HEK293 (cell line): ENCODE measurements around the gene REEP2.

Source experiments
- KLF1 ChIP-seq: fragments of 450-650 bp; formaldehyde crosslinking; IDR thresholded peaks from 2 replicates; pipeline ENCODE4 v1.5.1; 2016; ENCODE audit warnings: missing biosample characterization, missing genetic modification characterization
- OVOL3 ChIP-seq: fragments of 450-650 bp; formaldehyde crosslinking; IDR thresholded peaks from 2 replicates; pipeline ENCODE4 v1.5.1; 2016; ENCODE audit warnings: missing biosample characterization, missing genetic modification characterization
- SP3 ChIP-seq: fragments of 450-650 bp; formaldehyde crosslinking; IDR thresholded peaks from 2 replicates; pipeline ENCODE4 v1.5.1; 2016; ENCODE audit warnings: missing biosample characterization, missing genetic modification characterization
- YY2 ChIP-seq: fragments of 450-650 bp; formaldehyde crosslinking; IDR thresholded peaks from 2 replicates; pipeline ENCODE4 v1.5.1; 2016; ENCODE audit warnings: missing biosample characterization, missing genetic modification characterization
- ZFHX2 ChIP-seq: fragments of 450-650 bp; formaldehyde crosslinking; conservative IDR thresholded peaks from 2 replicates; pipeline ENCODE4 v1.5.1; 2016; ENCODE audit warnings: missing biosample characterization, missing genetic modification characterization
- ZNF114 ChIP-seq: fragments of 450-650 bp; formaldehyde crosslinking; IDR thresholded peaks from 2 replicates; pipeline ENCODE4 v1.5.0; 2017; ENCODE audit warnings: missing biosample characterization, missing genetic modification characterization
- ZNF214 ChIP-seq: fragments of 450-650 bp; formaldehyde crosslinking; IDR thresholded peaks from 2 replicates; pipeline ENCODE4 v1.5.1; 2017; ENCODE audit warnings: missing biosample characterization, mild to moderate bottlenecking, missing genetic modification characterization, borderline replicate concordance
- ZNF274 ChIP-seq, 2 experiments: fragments of 200-500 bp in 1 of 2; fragments of 450-650 bp in 1 of 2; sonication (Bioruptor generic) in 1 of 2; formaldehyde crosslinking in 1 of 2; IDR thresholded peaks; 2 replicates each; pipeline versions ENCODE4 v1.5.1 to v1.6.1; 2014 to 2016; ENCODE audit warnings: borderline replicate concordance in 1 of 2, inconsistent platforms in 1 of 2, low read length in 1 of 2, missing biosample characterization in 1 of 2, missing genetic modification characterization in 1 of 2
- ZNF292 ChIP-seq: fragments of 450-650 bp; formaldehyde crosslinking; IDR thresholded peaks from 2 replicates; pipeline ENCODE4 v1.5.1; 2016; ENCODE audit warnings: low read depth, missing biosample characterization, missing genetic modification characterization, borderline replicate concordance
- ZNF335 ChIP-seq: fragments of 450-650 bp; formaldehyde crosslinking; conservative IDR thresholded peaks from 2 replicates; pipeline ENCODE4 v1.5.1; 2016; ENCODE audit warnings: missing biosample characterization, missing genetic modification characterization
- ZNF561 ChIP-seq: fragments of 450-650 bp; IDR thresholded peaks from 2 replicates; pipeline ENCODE4 v1.5.1; 2018; ENCODE audit warnings: missing biosample characterization, missing genetic modification characterization, borderline replicate concordance
- ZNF76 ChIP-seq: fragments of 450-650 bp; formaldehyde crosslinking; IDR thresholded peaks from 2 replicates; pipeline ENCODE4; 2016; ENCODE audit warnings: low read depth, missing biosample characterization, missing genetic modification characterization, borderline replicate concordance
- ZNF792 ChIP-seq: fragments of 450-650 bp; formaldehyde crosslinking; IDR thresholded peaks from 2 replicates; pipeline ENCODE4 v1.5.1; 2016; ENCODE audit warnings: missing biosample characterization, missing genetic modification characterization
- ZSCAN23 ChIP-seq: fragments of 450-650 bp; formaldehyde crosslinking; IDR thresholded peaks from 2 replicates; pipeline ENCODE4 v1.5.1; 2016; ENCODE audit warnings: missing biosample characterization, missing genetic modification characterization
- TF ChIP-seq, protein P1 (sequence below): sonication (generic); formaldehyde crosslinking; IDR thresholded peaks from 2 replicates; pipeline ENCODE4 v1.8.1; 2022; ENCODE audit warnings: mild to moderate bottlenecking, moderate library complexity, missing genetic modification reagents
- TF ChIP-seq, protein P2 (sequence below): fragments of 450-650 bp; formaldehyde crosslinking; IDR thresholded peaks from 2 replicates; pipeline ENCODE4 v1.5.1; 2016; ENCODE audit warnings: missing biosample characterization, missing genetic modification characterization
- TF ChIP-seq, protein P3 (sequence below): fragments of 450-650 bp; formaldehyde crosslinking; IDR thresholded peaks from 2 replicates; pipeline ENCODE4 v1.5.1; 2016; ENCODE audit warnings: missing biosample characterization, missing genetic modification characterization
- TF ChIP-seq, protein P4 (sequence below): fragments of 450-650 bp; formaldehyde crosslinking; IDR thresholded peaks from 2 replicates; pipeline ENCODE4 v1.5.1; 2016; ENCODE audit warnings: missing biosample characterization, missing genetic modification characterization, borderline replicate concordance
- TF ChIP-seq, protein P5 (sequence below): fragments of 450-650 bp; formaldehyde crosslinking; IDR thresholded peaks from 2 replicates; pipeline ENCODE4 v1.5.1; 2016; ENCODE audit warnings: missing biosample characterization, missing genetic modification characterization
- TF ChIP-seq, protein P6 (sequence below): fragments of 450-650 bp; formaldehyde crosslinking; IDR thresholded peaks from 2 replicates; pipeline ENCODE4 v1.5.1; 2016; ENCODE audit warnings: missing biosample characterization, missing genetic modification characterization
- TF ChIP-seq, protein P7 (sequence below): fragments of 450-650 bp; formaldehyde crosslinking; IDR thresholded peaks from 2 replicates; pipeline ENCODE4 v1.5.1; 2016; ENCODE audit warnings: missing biosample characterization, missing genetic modification characterization

REEP2 gene

DNA sequence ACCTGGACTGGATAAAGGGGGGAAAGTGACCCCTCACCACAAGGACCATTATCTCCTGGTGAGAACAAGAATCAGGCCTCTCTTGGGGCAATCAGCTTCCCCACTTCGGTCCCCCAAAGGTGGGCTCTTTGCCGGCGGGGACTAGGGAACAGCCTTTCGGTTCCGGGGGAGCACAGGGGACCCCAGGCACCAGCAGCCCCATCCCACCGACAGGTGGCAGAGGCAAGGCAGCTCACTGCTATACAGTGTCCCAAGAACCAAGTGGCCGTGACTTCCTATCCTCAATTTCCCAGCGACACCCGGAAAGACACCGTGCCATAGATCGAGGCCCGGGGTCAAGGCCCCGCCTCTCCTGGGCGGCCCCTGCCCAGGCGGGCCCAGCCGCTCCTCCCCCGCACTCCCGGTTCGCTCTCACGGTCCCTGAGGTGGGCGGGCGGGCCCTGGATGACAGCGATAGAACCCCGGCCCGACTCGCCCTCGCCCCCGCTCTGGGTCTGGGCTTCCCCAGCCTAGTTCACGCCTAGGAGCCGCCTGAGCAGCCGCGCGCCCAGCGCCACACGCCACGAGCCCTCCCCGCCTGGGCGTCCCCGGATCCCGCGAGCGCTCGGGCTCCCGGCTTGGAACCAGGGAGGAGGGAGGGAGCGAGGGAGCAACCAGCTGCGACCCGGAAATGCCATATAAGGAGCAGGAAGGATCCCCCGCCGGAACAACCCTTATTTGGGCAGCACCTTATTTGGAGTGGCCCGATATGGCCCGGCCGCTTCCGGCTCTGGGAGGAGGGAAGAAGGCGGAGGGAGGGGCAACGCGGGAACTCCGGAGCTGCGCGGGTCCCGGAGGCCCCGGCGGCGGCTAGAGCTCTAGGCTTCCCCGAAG is 25.8 kb downstream of the REEP2 start (continued):
- TF ChIP-seq OVOL3 (tag by site-specific recombination) (no peak), ZNF792 (tag by site-specific recombination) (no peak), ZNF292 (tag by site-specific recombination) (no peak), ZNF114 (tag by site-specific recombination) (no peak), ZFHX2 (tag by site-specific recombination) (peak; percentile 97), ZNF214 (tag by site-specific recombination) (no peak), KLF1 (tag by site-specific recombination) (peak; percentile 86), ZNF335 (tag by site-specific recombination) (peak; percentile 96), SP3 (peak; percentile 70), ZNF274 (IDR thresholded peaks at IDR 0.05; ENCODE audit: low read length) (no peak), ZNF274 (tag by site-specific recombination; IDR thresholded peaks at IDR 0.05; ENCODE audit: borderline replicate concordance) (no peak), ZSCAN23 (tag by site-specific recombination) (no peak), YY2 (tag by site-specific recombination) (no peak), ZNF561 (tag by site-specific recombination) (peak; percentile 46), ZNF76 (tag by site-specific recombination) (peak; percentile 75; the same call in 1 of the 2 replicates)
- TF ChIP-seq, protein P1, sequence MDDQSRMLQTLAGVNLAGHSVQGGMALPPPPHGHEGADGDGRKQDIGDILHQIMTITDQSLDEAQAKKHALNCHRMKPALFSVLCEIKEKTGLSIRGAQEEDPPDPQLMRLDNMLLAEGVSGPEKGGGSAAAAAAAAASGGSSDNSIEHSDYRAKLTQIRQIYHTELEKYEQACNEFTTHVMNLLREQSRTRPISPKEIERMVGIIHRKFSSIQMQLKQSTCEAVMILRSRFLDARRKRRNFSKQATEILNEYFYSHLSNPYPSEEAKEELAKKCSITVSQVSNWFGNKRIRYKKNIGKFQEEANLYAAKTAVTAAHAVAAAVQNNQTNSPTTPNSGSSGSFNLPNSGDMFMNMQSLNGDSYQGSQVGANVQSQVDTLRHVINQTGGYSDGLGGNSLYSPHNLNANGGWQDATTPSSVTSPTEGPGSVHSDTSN, result peak; percentile 50; the same call in 1 of the 2 replicates
- TF ChIP-seq, protein P2, sequence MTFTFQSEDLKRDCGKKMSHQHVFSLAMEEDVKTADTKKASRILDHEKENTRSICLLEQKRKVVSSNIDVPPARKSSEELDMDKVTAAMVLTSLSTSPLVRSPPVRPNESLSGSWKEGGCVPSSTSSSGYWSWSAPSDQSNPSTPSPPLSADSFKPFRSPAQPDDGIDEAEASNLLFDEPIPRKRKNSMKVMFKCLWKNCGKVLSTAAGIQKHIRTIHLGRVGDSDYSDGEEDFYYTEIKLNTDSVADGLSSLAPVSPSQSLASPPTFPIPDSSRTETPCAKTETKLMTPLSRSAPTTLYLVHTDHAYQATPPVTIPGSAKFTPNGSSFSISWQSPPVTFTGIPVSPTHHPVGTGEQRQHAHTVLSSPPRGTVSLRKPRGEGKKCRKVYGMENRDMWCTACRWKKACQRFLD, result no peak
- TF ChIP-seq, protein P3, sequence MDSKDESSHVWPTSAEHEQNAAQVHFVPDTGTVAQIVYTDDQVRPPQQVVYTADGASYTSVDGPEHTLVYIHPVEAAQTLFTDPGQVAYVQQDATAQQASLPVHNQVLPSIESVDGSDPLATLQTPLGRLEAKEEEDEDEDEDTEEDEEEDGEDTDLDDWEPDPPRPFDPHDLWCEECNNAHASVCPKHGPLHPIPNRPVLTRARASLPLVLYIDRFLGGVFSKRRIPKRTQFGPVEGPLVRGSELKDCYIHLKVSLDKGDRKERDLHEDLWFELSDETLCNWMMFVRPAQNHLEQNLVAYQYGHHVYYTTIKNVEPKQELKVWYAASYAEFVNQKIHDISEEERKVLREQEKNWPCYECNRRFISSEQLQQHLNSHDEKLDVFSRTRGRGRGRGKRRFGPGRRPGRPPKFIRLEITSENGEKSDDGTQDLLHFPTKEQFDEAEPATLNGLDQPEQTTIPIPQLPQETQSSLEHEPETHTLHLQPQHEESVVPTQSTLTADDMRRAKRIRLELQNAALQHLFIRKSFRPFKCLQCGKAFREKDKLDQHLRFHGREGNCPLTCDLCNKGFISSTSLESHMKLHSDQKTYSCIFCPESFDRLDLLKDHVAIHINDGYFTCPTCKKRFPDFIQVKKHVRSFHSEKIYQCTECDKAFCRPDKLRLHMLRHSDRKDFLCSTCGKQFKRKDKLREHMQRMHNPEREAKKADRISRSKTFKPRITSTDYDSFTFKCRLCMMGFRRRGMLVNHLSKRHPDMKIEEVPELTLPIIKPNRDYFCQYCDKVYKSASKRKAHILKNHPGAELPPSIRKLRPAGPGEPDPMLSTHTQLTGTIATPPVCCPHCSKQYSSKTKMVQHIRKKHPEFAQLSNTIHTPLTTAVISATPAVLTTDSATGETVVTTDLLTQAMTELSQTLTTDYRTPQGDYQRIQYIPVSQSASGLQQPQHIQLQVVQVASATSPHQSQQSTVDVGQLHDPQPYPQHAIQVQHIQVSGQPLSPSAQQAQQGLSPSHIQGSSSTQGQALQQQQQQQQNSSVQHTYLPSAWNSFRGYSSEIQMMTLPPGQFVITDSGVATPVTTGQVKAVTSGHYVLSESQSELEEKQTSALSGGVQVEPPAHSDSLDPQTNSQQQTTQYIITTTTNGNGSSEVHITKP, result peak; percentile 69
- TF ChIP-seq, protein P4, sequence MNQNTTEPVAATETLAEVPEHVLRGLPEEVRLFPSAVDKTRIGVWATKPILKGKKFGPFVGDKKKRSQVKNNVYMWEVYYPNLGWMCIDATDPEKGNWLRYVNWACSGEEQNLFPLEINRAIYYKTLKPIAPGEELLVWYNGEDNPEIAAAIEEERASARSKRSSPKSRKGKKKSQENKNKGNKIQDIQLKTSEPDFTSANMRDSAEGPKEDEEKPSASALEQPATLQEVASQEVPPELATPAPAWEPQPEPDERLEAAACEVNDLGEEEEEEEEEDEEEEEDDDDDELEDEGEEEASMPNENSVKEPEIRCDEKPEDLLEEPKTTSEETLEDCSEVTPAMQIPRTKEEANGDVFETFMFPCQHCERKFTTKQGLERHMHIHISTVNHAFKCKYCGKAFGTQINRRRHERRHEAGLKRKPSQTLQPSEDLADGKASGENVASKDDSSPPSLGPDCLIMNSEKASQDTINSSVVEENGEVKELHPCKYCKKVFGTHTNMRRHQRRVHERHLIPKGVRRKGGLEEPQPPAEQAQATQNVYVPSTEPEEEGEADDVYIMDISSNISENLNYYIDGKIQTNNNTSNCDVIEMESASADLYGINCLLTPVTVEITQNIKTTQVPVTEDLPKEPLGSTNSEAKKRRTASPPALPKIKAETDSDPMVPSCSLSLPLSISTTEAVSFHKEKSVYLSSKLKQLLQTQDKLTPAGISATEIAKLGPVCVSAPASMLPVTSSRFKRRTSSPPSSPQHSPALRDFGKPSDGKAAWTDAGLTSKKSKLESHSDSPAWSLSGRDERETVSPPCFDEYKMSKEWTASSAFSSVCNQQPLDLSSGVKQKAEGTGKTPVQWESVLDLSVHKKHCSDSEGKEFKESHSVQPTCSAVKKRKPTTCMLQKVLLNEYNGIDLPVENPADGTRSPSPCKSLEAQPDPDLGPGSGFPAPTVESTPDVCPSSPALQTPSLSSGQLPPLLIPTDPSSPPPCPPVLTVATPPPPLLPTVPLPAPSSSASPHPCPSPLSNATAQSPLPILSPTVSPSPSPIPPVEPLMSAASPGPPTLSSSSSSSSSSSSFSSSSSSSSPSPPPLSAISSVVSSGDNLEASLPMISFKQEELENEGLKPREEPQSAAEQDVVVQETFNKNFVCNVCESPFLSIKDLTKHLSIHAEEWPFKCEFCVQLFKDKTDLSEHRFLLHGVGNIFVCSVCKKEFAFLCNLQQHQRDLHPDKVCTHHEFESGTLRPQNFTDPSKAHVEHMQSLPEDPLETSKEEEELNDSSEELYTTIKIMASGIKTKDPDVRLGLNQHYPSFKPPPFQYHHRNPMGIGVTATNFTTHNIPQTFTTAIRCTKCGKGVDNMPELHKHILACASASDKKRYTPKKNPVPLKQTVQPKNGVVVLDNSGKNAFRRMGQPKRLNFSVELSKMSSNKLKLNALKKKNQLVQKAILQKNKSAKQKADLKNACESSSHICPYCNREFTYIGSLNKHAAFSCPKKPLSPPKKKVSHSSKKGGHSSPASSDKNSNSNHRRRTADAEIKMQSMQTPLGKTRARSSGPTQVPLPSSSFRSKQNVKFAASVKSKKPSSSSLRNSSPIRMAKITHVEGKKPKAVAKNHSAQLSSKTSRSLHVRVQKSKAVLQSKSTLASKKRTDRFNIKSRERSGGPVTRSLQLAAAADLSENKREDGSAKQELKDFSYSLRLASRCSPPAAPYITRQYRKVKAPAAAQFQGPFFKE, result no peak
- TF ChIP-seq, protein P5, sequence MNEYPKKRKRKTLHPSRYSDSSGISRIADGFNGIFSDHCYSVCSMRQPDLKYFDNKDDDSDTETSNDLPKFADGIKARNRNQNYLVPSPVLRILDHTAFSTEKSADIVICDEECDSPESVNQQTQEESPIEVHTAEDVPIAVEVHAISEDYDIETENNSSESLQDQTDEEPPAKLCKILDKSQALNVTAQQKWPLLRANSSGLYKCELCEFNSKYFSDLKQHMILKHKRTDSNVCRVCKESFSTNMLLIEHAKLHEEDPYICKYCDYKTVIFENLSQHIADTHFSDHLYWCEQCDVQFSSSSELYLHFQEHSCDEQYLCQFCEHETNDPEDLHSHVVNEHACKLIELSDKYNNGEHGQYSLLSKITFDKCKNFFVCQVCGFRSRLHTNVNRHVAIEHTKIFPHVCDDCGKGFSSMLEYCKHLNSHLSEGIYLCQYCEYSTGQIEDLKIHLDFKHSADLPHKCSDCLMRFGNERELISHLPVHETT (tag by site-specific recombination), result 0 out of 2 replicates have a peak, but pooled peaks have one; percentile 14
- TF ChIP-seq, protein P6, sequence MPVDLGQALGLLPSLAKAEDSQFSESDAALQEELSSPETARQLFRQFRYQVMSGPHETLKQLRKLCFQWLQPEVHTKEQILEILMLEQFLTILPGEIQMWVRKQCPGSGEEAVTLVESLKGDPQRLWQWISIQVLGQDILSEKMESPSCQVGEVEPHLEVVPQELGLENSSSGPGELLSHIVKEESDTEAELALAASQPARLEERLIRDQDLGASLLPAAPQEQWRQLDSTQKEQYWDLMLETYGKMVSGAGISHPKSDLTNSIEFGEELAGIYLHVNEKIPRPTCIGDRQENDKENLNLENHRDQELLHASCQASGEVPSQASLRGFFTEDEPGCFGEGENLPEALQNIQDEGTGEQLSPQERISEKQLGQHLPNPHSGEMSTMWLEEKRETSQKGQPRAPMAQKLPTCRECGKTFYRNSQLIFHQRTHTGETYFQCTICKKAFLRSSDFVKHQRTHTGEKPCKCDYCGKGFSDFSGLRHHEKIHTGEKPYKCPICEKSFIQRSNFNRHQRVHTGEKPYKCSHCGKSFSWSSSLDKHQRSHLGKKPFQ, result no peak
- TF ChIP-seq, protein P7, sequence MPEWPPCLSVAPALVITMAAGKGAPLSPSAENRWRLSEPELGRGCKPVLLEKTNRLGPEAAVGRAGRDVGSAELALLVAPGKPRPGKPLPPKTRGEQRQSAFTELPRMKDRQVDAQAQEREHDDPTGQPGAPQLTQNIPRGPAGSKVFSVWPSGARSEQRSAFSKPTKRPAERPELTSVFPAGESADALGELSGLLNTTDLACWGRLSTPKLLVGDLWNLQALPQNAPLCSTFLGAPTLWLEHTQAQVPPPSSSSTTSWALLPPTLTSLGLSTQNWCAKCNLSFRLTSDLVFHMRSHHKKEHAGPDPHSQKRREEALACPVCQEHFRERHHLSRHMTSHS (tag by site-specific recombination), result no peak
